ENCODE data around the gene TMEM184C.

Gene TMEM184C

DNA sequence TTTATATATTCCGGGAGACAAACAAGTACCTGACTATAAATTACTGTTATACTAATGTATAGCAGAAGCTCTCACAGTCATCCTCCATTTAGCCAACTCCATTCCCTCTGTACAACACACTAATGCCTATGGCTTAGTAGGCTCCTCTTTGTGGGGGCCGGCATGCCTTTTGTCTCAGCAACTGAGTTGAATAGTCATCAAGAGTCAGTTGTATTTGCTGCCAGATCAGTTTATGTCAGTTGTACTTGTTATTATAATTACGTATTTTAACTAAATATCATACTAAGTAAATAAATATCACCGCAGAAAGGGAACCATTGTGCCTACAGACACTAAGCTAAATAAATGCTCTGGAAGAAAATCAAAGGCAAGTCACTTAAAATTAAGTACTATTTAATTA lies 56.9 kb downstream of the TMEM184C start:
- no peak for DNase-seq

DNA sequence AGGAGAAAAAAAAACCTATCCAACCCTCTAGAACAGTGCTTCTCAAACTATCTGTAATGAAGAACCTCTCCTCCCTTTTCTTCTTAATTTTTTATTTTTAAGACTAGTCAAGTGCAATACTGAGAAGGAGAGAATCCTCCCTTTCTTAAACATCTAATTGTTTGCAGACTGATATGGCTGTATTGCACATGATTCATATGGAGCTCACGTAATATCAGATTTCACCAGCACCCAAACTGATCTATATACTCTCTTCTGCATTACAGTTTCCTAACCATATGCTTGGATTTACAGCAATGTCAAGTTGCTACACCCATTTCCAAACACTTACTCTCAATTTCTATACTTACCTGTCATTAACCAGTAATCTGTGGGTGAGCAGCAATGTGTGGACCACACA lies 57.3 kb downstream of the TMEM184C start:
- DNase-seq: no peak

DNA sequence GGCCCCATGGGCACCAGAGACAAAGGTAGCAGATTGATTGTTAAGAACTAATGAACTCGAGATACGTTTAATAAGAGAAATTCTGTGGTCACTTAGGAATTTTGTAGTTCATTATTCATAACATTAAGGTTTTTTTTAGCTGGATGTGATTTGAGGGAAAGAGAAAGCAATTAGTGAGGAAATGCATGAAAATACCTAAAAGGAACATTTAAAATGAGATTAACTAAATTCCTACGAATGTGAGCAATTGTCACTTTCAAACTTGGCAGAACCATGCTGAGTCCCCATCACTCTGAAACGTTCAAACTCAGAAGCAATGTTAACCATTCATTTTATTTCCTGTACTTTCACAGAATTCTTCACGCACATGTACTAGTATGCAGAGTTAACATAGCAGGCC lies 60.9 kb downstream of the TMEM184C start:
- no peak for DNase-seq

DNA sequence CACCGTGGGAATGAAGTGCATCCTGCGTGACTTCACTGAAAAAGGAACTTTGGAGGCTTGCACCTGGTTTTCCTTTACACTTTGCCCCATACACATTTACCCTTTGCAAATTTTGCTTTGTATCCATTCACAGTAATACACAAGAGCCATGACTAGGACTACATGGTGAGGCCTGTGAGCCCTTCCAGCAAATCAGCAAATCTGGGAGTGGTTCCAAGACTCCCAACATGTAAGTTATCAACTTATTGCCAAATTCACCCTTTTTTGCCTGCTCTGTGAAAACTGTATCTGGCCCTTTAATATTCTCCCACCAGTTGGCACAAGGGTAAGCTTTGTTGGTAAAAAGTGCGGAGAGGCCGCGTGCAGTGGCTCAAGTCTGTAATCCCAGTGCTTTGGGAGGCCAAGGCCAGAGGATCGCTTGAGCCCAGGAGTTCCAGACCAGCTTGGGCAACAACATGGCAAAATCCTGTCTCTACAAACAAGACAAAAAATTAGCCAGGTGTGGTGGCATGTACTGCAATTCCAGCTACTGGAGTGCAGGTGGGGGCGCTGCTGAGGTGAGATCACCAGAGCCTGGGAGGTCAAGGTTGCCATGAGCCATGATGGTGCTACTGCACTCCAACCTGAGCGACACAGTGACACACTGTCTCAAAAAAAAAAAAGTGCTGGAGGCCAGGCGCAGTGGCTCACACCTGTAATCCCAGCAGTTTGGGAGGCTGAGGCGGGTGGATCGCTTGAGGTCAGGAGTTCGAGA lies 61.8 kb downstream of the TMEM184C start:
- no peak for DNase-seq

DNA sequence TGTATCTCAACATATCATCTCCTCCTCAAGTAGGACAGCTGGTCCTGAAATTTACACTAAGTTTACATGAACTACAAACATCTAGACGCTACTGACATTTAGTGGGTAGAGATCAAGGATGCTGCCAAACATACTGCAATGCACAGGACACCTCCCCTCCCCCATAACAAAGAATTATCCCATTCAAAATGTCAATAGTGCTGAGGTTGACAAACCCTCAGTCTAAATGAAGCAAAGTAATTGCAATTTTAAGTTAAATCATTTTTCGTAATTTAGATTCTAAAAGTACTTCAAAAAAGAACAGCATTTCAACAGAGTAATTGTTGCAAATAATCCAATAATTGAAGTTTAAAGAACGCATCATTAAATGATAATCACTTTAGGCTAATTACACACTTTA lies 65.6 kb downstream of the TMEM184C start:
- DNase-seq: no peak

DNA sequence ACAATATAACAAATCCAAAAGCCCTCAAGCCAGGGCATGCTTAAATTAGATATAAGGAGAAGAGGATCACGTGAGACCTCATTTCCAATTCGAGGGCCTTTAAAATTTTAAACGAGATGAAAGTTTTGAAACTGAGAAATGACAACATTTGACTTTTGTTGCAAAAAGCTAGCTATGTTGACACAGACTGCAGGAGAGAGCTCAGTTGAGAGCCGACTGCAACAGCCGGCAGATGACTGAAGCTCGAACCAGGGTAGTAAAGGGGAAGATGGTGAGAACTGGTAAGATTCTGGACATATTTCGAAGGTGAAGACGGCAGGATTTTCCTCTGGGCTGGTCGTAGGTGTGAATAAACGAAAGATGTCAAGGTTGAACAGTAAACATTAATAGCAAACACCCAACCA lies 66.0 kb downstream of the TMEM184C start:
- DNase-seq: no peak

DNA sequence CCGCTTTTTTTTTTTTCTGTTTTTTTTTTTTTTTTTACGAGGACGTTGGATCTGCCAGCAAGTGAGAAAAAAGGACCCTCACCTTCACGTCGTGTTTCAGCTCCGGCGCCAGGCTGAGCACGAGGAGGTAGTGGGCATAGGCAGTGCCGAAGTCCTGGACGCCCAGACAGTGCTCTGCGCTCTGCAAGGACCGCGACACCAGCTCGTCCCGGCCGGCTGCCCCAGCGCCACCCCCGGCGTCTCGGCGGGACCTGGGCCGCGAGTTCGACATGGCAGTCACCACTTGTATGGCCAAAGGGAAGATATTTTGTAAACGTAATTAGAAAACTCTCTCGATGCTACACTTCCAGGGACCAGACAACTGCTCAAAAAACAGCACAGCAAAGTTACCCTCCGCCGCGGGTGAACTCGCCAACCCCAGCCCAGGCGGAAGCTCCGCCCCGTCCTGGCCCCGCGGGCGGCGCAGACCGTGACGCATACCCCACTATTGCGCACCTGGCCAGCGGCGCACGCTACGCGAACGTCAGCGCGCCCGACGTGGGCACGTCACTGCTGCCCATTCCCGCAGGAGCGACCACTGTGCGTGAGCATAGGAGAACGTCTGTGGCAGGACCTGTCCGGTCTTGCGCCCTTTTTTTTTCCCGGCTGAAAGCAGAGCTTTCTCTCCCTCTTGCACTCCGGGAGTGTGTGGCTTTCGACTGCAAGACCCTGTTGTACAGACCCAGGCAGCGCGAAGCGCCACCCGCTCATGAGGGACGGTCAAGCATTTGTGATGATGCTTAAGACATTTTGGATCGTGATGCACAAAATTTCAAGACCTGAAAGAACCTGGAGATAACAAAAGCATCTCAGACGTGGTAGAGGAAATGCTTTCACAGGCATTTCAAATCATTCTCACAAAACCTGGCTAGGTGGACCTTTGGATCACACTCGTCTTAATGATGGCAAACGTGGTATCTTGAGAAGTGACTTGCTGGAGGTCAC lies 66.8 kb downstream of the TMEM184C start, which contains the start of gene PRMT9:
TSS of gene PRMT9 (minus strand) at position 447 of the 984 bp plus-strand sequence. CDS start at position 271, 176 bp downstream.
- peak; percentile 84 for DNase-seq

DNA sequence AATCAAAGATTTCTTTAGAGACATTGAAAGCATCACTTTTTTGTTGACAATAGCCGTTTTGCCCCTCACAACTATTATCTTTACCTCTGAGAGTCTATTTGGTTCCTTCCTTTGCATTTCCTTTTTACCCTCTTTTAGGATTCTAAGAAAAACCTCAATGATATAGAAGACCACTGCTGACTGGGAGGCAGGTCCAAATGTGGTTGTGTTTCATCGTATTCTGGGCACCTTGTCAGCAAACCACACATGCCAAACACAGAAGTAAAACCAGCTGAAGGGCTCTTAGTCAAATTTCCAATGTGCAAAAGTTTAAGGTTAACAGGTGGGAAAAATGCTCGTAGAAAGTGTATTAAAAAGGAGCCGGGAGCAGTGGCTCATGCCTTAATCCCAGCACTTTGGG lies 71.9 kb downstream of the TMEM184C start:
- DNase-seq: no peak

DNA sequence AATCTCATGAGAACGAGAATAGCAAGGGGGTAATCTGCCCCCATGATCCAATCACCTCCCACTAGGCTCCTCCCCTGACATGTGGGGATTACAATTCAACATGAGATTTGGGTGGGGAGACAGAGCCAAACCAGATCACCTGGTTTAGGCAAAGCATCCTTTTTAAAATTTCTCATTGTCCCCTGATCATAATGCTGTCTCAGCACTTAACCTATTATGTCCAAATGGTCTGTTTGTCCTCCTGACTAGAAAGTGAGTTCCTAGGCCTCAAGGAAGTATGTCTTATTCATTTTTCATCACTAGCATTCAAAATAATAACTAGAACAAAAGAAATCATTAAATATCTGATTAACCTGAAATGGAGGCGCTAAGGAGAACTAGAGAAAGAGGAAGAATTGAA lies 74.6 kb downstream of the TMEM184C start:
- DNase-seq: no peak

DNA sequence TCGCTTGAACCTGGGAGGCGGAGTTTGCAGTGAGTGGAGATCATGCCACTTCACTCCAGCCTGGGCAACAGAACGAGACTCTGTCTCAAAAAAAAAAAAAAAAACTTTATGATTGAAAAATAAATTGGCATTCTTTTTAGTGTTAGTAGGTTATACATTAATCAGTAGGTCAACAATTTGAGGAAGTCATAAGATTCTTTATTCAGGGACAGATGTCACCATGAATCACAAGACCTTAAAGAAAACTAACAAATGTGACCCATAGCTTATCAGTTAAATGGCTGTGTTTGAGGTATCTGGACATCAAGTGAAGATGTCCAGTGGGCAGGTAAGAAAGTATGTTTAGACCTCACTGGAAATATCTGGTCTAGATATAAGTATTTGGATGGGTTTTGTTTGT lies 76.0 kb downstream of the TMEM184C start:
- DNase-seq: no peak

DNA sequence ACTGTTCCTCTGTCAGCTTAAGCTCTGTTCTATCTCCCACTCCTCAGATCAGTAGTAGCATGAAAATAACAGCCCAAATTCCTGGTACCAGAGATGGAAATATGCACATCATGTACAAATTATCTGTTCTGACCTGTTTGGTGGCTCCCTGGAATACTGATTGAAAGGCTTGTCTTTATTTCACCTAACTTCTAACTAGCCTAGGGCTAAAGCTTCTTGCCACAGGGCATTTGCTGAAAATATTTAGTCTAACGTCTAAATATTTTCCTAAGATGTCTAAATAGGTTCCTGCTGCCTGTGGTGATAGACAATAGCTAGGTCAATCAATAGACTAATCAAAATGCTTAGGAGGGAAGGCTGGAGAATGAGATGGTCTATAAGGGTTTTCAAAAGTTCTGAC lies 79.7 kb downstream of the TMEM184C start:
- DNase-seq: no peak

DNA sequence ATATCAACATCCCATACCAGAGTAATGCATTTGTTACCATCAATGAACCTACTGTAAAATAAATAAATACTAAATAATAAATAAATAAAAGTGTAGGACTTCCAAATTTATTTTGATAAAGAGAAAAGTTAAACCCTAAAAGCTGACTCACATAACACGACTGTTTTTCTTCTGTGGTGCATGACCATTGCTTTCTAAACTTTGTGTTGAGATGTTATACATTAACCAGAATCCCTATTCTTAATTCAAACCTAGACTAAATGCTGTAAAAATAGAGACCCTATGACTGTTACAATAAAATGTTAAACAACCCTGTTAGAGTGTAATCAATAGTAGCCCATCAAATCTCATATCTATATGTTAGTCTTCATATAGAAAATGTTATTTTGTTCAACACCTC lies 87.6 kb downstream of the TMEM184C start:
- DNase-seq: no peak

DNA sequence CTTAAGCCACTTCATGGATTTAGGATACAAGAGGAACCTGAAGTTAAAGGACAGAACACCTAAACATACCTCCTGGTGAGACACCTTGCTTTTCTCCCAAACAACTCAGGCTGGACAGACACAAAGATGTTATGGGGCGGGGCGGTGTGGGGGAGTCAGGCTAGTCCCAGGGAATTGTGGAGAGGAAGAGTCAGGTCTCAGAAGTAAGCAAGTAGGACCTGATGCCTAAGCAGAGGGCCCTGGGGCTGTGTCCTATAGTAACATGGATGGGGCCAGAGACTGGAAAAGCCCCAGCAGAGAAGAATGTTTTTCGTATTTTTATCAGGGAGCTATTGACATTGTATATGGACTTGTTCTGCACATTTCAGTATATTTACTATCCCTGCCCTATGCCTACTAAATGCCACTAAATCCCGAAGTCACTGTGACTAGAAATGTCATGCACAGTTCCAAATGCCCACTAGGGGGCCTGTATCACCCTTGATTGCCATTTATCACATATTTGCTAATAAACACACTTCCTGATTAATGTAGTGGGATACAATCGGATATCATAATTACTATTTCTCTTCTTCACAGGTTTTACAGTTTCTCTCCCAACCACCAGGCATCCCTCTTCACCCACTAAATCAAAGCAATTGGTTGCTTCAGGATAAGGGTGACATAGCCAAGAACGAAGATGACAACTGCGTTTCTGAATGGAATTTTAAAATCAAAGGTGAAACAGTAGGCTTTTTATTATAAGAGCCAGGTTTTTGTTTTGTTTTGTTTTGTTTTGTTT lies 90.9 kb downstream of the TMEM184C start:
- peak; percentile 44 for DNase-seq

DNA sequence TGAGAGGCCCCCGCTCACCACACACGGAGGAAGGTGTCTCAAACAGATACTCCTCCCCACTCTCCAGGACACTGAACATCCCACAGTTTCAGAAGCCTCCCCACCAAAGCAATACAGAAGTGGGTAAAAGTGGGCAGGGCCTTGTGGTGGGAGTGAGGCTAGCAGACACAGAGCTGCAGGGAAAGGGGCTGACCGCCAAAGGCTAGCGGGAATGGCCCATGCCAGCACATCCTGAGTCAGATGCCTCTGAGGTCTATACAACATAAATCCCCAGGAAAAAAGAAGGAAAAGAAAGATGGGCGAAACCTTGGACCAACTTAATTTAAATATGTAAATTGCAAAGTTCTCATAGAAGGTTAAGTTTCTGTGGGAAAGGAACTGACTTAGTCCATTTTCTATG lies 92.8 kb downstream of the TMEM184C start:
- no peak for DNase-seq

DNA sequence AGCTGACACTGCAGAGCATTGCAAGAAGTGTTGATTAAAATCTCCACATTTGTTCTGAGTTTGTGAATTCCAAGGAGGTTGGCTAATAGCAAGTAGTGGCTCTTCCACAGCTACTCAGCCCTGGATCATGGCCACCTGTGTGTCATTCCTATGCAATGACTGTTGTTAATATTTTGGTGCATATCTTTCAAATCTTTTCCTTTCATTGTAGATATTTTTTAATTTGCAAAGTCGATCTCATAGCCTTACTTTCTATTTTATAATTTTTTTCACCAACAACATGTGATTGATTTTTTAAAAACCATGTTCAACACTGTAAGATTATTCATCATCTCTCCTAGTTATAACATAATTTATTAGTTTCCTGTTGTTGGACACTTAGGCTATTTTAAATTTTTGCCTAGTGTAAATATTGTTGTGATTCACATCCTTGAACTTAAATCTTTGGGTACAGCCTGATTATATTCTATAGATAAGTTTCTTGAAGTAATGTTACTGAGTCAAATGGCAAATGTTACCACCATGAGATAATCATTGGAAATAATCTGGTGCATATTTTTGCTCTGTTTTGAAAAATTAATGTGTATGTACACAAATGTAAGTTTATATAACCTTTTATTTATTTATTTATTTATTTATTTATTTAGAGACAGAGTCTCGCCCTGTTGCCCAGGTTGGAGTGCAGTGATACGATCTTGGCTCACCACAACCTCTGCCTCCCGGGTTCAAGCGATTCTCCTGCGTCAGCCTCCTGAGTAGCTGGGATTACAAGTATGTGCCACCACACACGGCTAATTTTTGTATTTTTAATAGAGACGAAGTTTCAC lies 97.6 kb downstream of the TMEM184C start:
- no peak for DNase-seq

DNA sequence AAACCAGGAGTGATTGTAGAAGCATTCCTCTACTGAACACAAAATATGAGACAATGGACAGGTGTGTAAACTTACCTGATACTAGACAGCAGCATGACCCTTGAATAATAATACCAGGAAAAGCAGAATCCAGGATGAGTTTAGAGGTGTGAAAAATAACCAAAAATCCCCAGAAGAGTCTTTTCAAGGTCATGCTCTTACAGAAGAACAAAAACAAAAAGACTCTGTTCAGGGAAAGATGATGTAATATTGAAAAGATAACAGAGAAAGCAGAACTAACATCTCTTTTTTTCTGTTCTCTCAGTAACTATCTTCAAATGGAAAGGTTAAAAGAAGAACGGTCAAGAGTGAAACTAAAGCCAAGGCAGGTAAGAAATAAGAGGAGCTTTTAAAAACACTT lies 100.7 kb downstream of the TMEM184C start:
- no peak for DNase-seq

Measured in activated CD4-positive, alpha-beta T cell treated with anti-CD3 and anti-CD28 coated beads, Interleukin-2, amount 50 U/mL, for 1 hour (primary cell).